Ishikawa (cell line): ENCODE measurements around the gene VWA3A.

Experiments
- CEBPB ChIP-seq: IDR thresholded peaks from 2 replicates; pipeline ENCODE4 v1.6.1; 2012
- CREB1 ChIP-seq: IDR thresholded peaks from 2 replicates; pipeline ENCODE4 v1.6.1; 2012; ENCODE audit warnings: low read depth
- EGR1 ChIP-seq: IDR thresholded peaks from 2 replicates; pipeline ENCODE4 v1.6.1; 2012
- EP300 ChIP-seq: IDR thresholded peaks from 2 replicates; pipeline ENCODE4 v1.6.1; 2012; ENCODE audit warnings: borderline replicate concordance
- FOXM1 ChIP-seq: IDR thresholded peaks from 2 replicates; pipeline ENCODE4 v1.6.1; 2012; ENCODE audit warnings: low read depth, borderline replicate concordance
- RAD21 ChIP-seq: IDR thresholded peaks from 2 replicates; pipeline ENCODE4 v1.6.1; 2012; ENCODE audit warnings: low read depth
- TAF1 ChIP-seq: IDR thresholded peaks from 2 replicates; pipeline ENCODE4 v1.6.1; 2012; ENCODE audit warnings: low read depth, mild to moderate bottlenecking
- TEAD4 ChIP-seq: IDR thresholded peaks from 2 replicates; pipeline ENCODE4 v1.6.1; 2012
- USF1 ChIP-seq: IDR thresholded peaks from 2 replicates; pipeline ENCODE4 v1.6.1; 2012
- YY1 ChIP-seq: IDR thresholded peaks from 2 replicates; pipeline ENCODE4 v1.6.1; 2012; ENCODE audit warnings: low read depth
- ZBTB7A ChIP-seq: IDR thresholded peaks from 2 replicates; pipeline ENCODE4 v1.6.1; 2012; ENCODE audit warnings: low read depth
- TF ChIP-seq, protein P1 (sequence below): IDR thresholded peaks from 2 replicates; pipeline ENCODE4 v1.6.1; 2012; ENCODE audit warnings: low read depth, mild to moderate bottlenecking
- TF ChIP-seq, protein P2 (sequence below): IDR thresholded peaks from 2 replicates; pipeline ENCODE4 v1.6.1; 2012

DNA sequence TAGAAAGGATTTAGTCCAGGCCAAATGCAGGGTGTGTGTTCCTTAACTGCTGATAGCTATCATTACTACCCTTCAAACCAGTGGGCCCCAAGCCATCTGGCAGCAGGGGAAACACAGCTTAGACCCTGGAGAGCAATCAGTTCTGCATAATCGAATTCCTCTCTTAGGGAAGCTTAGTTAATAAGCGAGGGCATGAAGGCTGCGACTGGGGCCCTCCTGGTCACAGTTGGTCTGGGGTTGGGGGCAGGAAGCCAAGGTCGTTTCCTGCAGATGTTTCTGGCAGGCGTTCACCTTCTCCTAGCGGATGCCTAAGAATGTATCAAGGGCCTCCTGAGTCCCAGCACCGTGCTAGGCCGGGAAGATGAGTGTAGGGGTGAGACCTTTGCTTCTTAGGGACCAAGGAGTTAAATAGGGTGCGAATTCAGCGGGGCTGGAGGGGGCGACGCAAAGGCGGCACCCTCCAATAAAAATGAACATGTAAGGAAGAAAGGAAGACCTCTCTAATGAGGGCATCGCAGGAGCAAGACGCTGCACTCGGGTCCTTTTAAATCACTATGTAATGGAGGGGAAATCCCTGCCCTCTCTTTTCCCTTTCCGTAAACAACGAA, 97.2 kb downstream of the VWA3A start:
- TF ChIP-seq YY1 (no peak), TEAD4 (no peak), RAD21 (no peak), CREB1 (no peak), EP300 (no peak), TAF1 (no peak), USF1 (no peak), FOXM1 (no peak), CEBPB (no peak), EGR1 (no peak), ZBTB7A (no peak)
- TF ChIP-seq, protein P1, sequence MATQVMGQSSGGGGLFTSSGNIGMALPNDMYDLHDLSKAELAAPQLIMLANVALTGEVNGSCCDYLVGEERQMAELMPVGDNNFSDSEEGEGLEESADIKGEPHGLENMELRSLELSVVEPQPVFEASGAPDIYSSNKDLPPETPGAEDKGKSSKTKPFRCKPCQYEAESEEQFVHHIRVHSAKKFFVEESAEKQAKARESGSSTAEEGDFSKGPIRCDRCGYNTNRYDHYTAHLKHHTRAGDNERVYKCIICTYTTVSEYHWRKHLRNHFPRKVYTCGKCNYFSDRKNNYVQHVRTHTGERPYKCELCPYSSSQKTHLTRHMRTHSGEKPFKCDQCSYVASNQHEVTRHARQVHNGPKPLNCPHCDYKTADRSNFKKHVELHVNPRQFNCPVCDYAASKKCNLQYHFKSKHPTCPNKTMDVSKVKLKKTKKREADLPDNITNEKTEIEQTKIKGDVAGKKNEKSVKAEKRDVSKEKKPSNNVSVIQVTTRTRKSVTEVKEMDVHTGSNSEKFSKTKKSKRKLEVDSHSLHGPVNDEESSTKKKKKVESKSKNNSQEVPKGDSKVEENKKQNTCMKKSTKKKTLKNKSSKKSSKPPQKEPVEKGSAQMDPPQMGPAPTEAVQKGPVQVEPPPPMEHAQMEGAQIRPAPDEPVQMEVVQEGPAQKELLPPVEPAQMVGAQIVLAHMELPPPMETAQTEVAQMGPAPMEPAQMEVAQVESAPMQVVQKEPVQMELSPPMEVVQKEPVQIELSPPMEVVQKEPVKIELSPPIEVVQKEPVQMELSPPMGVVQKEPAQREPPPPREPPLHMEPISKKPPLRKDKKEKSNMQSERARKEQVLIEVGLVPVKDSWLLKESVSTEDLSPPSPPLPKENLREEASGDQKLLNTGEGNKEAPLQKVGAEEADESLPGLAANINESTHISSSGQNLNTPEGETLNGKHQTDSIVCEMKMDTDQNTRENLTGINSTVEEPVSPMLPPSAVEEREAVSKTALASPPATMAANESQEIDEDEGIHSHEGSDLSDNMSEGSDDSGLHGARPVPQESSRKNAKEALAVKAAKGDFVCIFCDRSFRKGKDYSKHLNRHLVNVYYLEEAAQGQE: no peak
- TF ChIP-seq, protein P2, sequence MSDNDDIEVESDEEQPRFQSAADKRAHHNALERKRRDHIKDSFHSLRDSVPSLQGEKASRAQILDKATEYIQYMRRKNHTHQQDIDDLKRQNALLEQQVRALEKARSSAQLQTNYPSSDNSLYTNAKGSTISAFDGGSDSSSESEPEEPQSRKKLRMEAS: no peak
